ENCODE measurements around the gene C20orf141.

The C20orf141 gene

GRCh38 chr20:2851086-2851485, 36.3 kb downstream of the C20orf141 start:
- no peak for DNase-seq

GRCh38 chr20:2858591-2858990, 43.8 kb downstream of the C20orf141 start:
- no peak for DNase-seq

GRCh38 chr20:2859330-2860121, 44.7 kb downstream of the C20orf141 start:
- no peak for DNase-seq

- no peak for DNase-seq
These were observed 49.8 kb downstream of the C20orf141 start for GRCh38 chr20:2864626-2865025.

- DNase-seq: no peak
These were observed 50.3 kb downstream of the C20orf141 start for GRCh38 chr20:2865101-2865500.

All from effector CD8-positive, alpha-beta T cell (primary cell).